ENCODE data around the gene EFCAB12.

- TF ChIP-seq CTCF (IDR thresholded peaks at IDR 0.05; ENCODE audit: insufficient read depth, low read depth, low read length), result no peak
- no peak for TF ChIP-seq EZH2 (IDR thresholded peaks at IDR 0.05; ENCODE audit: insufficient read depth, low read length)
Measured at GRCh38 chr3:129422897-129423296, 5.5 kb downstream of the EFCAB12 start.

All from astrocyte (in vitro differentiated cells and primary cell).